ENCODE results near the gene NPTX1.

Gene NPTX1

GRCh38 chr17:80478487-80479245 is 2.3 kb upstream of the NPTX1 start:
- DNase-seq (ENCODE audit: low read depth) = no peak

- DNase-seq (ENCODE audit: low read depth) = no peak
Measured at GRCh38 chr17:80477647-80478478, 1.5 kb upstream of the NPTX1 start.

- no peak for DNase-seq (ENCODE audit: low read depth)
Measured at GRCh38 chr17:80476877-80477646, 655 bp upstream of the NPTX1 start.

GRCh38 chr17:80474961-80475909 is 1.2 kb downstream of the NPTX1 start:
- DNase-seq (ENCODE audit: low read depth) = no peak

GRCh38 chr17:80474231-80474960 is 2.0 kb downstream of the NPTX1 start:
- DNase-seq (ENCODE audit: low read depth) = no peak

- DNase-seq (ENCODE audit: low read depth) = no peak
Measured at GRCh38 chr17:80473701-80474100, 2.7 kb downstream of the NPTX1 start.

- DNase-seq (ENCODE audit: low read depth) = no peak
Measured at GRCh38 chr17:80472996-80473395, 3.4 kb downstream of the NPTX1 start.

GRCh38 chr17:80471922-80472321 is 4.5 kb downstream of the NPTX1 start:
- no peak for DNase-seq (ENCODE audit: low read depth)

- DNase-seq (ENCODE audit: low read depth) = no peak
Measured at GRCh38 chr17:80470603-80471002, 5.8 kb downstream of the NPTX1 start.

- no peak for DNase-seq (ENCODE audit: low read depth)
Measured at GRCh38 chr17:80469667-80470066, 6.7 kb downstream of the NPTX1 start.

- DNase-seq (ENCODE audit: low read depth) = no peak
Measured at GRCh38 chr17:80468781-80469493, 7.5 kb downstream of the NPTX1 start.

GRCh38 chr17:80468242-80468641 is 8.2 kb downstream of the NPTX1 start:
- DNase-seq (ENCODE audit: low read depth) = no peak

GRCh38 chr17:80466188-80466705 is 10.2 kb downstream of the NPTX1 start:
- DNase-seq (ENCODE audit: low read depth) = no peak

- DNase-seq (ENCODE audit: low read depth) = no peak
Measured at GRCh38 chr17:80465327-80465974, 11.0 kb downstream of the NPTX1 start.

- no peak for DNase-seq (ENCODE audit: low read depth)
Measured at GRCh38 chr17:80464486-80464885, 11.9 kb downstream of the NPTX1 start.

- no peak for DNase-seq (ENCODE audit: low read depth)
Measured at GRCh38 chr17:80463784-80464400, 12.5 kb downstream of the NPTX1 start.

GRCh38 chr17:80461528-80462160 is 14.8 kb downstream of the NPTX1 start:
- no peak for DNase-seq (ENCODE audit: low read depth)

GRCh38 chr17:80460429-80460834 is 16.0 kb downstream of the NPTX1 start:
- no peak for DNase-seq (ENCODE audit: low read depth)

All from stimulated activated CD8-positive, alpha-beta memory T cell treated with anti-CD3 and anti-CD28 coated beads, Interleukin-15, amount 100 ng/mL, for 24 hours (primary cell).